Suprapubic skin (tissue), 4 donors: Measurements from ENCODE around the gene ZNF543.

ENCODE experiments used
- POLR2A ChIP-seq, 2 donors: fragments of 450-650 bp; IDR thresholded peaks; one replicate each; pipeline ENCODE4 v1.6.1; 2017; ENCODE audit warnings: antibody characterized with exemption in 2 of 2, mild to moderate bottlenecking in 2 of 2, moderate library complexity in 2 of 2
- POLR2AphosphoS5 ChIP-seq, 3 donors: sonication (generic); formaldehyde crosslinking; IDR thresholded peaks; one replicate each; pipeline ENCODE4 v1.6.1; 2017; ENCODE audit warnings: antibody characterized with exemption in 3 of 3
- TF ChIP-seq, protein P1 (sequence below), 2 donors: fragments of 200-600 bp in 1 of 2; fragments of 450-650 bp in 1 of 2; sonication (generic) in 1 of 2; IDR thresholded peaks; one replicate each; pipeline ENCODE4 v1.5.1; 2016 to 2019; ENCODE audit warnings: antibody characterized with exemption in 2 of 2, mild to moderate bottlenecking in 1 of 2, moderate library complexity in 1 of 2

- no peak for TF ChIP-seq POLR2AphosphoS5 (IDR thresholded peaks at IDR 0.05)
- no peak for TF ChIP-seq POLR2A (IDR thresholded peaks at IDR 0.05)
- TF ChIP-seq, protein P1, sequence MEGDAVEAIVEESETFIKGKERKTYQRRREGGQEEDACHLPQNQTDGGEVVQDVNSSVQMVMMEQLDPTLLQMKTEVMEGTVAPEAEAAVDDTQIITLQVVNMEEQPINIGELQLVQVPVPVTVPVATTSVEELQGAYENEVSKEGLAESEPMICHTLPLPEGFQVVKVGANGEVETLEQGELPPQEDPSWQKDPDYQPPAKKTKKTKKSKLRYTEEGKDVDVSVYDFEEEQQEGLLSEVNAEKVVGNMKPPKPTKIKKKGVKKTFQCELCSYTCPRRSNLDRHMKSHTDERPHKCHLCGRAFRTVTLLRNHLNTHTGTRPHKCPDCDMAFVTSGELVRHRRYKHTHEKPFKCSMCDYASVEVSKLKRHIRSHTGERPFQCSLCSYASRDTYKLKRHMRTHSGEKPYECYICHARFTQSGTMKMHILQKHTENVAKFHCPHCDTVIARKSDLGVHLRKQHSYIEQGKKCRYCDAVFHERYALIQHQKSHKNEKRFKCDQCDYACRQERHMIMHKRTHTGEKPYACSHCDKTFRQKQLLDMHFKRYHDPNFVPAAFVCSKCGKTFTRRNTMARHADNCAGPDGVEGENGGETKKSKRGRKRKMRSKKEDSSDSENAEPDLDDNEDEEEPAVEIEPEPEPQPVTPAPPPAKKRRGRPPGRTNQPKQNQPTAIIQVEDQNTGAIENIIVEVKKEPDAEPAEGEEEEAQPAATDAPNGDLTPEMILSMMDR (IDR thresholded peaks at IDR 0.05), result no peak
These were observed 22.3 kb downstream of the ZNF543 start for GRCh38 chr19:57342582-57342981.
